Endometrial microvascular endothelial cells (primary cell): ENCODE measurements around the gene CNTF. TPM values are rescaled to one million over a fixed set of nuclear protein-coding genes. Genes with fewer than 3 reads are reported as not detected.

ENCODE experiments used
- in situ Hi-C: cut with HindIII; loops from 2 replicates; pipeline ENCODE4 v1.10.0; 2017; ENCODE audit warnings: low sequenced_read_pairs, low pct_unique_long_range_greater_than_20kb; ENCODE audit errors: inconsistent ontology term
- total RNA-seq: library from RNA; depleted of rRNA; stranded (reverse); fragments of >200 nt; gene quantifications from one replicate; pipeline ENCODE4 v1.2.3, GENCODE V29; 2015; ENCODE audit errors: inconsistent ontology term

Gene CNTF
- total RNA-seq, 1 donor from 2014 or later = 0.65 TPM

- in situ Hi-C loops = no loop called here
These were observed 16.6 kb downstream of the CNTF start for GRCh38 chr11:58639103-58639502.

- in situ Hi-C loops = no loop called here
These were observed 17.2 kb downstream of the CNTF start for GRCh38 chr11:58639669-58640068.

- in situ Hi-C loops = no loop called here
These were observed 18.0 kb downstream of the CNTF start for GRCh38 chr11:58640386-58641023.

GRCh38 chr11:58641341-58641740 lies 18.9 kb downstream of the CNTF start:
- in situ Hi-C loops = no loop called here

GRCh38 chr11:58641803-58642581 lies 19.5 kb downstream of the CNTF start:
- in situ Hi-C loops = no loop called here

GRCh38 chr11:58645854-58646253 lies 23.4 kb downstream of the CNTF start:
- in situ Hi-C loops = no loop called here

- in situ Hi-C loops = no loop called here
These were observed 24.8 kb downstream of the CNTF start for GRCh38 chr11:58647141-58647699.

GRCh38 chr11:58647866-58648265 lies 25.4 kb downstream of the CNTF start:
- in situ Hi-C loops = no loop called here

GRCh38 chr11:58649623-58650022 lies 27.2 kb downstream of the CNTF start:
- in situ Hi-C loops = no loop called here

GRCh38 chr11:58650496-58650895 lies 28.0 kb downstream of the CNTF start:
- in situ Hi-C loops = no loop called here

- in situ Hi-C loops = no loop called here
These were observed 30.3 kb downstream of the CNTF start for GRCh38 chr11:58652726-58653280.

- in situ Hi-C loops = no loop called here
These were observed 31.8 kb downstream of the CNTF start for GRCh38 chr11:58654079-58654907.

GRCh38 chr11:58654908-58655296 lies 32.4 kb downstream of the CNTF start:
- in situ Hi-C loops = no loop called here

GRCh38 chr11:58656348-58656747 lies 33.9 kb downstream of the CNTF start:
- in situ Hi-C loops = no loop called here

- in situ Hi-C loops = no loop called here
These were observed 36.2 kb downstream of the CNTF start for GRCh38 chr11:58658623-58659022.

- in situ Hi-C loops = no loop called here
These were observed 36.9 kb downstream of the CNTF start for GRCh38 chr11:58659404-58659803.

GRCh38 chr11:58659910-58660570 lies 37.6 kb downstream of the CNTF start:
- in situ Hi-C loops = no loop called here

GRCh38 chr11:58671983-58672633 lies 49.6 kb downstream of the CNTF start:
- in situ Hi-C loops = no loop called here
